ENCODE data around the gene CYB561D2. TPM values are rescaled to one million over a fixed set of nuclear protein-coding genes. Genes with fewer than 3 reads are reported as not detected.

Gene CYB561D2
- total and polyA plus RNA-seq, 2 of the 13 experiments (the other 11 are each of a cell fraction or from before 2014, with no cell fraction given): 11.1 to 17.2 TPM

DNA sequence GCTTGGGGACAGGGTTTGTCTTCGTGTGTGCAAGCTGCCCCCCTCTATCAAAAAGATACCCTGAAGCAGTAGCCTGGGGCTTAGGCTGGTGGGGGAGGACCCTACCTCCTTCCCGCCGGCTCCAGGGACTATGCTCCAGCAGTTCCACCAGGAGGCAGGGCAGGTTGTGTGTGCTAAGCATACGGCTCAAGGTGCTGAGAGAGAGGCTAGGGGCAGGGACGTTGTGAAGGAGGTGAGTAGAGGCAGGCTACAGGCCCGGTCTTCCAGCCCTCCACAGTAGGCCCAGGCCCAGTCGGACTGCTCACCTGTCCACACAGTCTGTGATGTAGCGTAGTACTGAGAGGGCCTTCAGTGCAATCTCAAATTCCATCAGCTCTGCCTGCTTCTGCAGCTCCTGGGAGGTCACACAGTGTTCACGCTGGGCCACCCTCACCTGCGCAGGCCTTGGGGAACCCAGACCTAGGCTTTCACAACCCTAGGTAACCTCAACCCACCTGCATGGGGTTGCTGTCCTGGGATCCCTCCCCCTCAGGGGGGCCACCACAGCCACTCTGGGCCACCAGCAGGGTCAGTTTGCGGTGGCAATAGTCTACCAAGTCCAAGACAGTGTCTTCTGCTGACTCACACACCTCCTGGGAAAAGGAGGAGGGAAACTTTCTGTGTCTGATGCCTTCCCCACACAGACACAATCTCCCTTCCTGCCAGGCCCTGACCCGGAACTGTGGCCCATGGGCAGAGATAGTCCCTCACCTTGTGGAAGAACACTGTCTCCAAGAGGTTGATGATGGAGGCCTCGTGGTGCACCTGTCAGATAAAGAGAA lies 7.6 kb upstream of the CYB561D2 start (continued):
- TF ChIP-seq, protein P1, sequence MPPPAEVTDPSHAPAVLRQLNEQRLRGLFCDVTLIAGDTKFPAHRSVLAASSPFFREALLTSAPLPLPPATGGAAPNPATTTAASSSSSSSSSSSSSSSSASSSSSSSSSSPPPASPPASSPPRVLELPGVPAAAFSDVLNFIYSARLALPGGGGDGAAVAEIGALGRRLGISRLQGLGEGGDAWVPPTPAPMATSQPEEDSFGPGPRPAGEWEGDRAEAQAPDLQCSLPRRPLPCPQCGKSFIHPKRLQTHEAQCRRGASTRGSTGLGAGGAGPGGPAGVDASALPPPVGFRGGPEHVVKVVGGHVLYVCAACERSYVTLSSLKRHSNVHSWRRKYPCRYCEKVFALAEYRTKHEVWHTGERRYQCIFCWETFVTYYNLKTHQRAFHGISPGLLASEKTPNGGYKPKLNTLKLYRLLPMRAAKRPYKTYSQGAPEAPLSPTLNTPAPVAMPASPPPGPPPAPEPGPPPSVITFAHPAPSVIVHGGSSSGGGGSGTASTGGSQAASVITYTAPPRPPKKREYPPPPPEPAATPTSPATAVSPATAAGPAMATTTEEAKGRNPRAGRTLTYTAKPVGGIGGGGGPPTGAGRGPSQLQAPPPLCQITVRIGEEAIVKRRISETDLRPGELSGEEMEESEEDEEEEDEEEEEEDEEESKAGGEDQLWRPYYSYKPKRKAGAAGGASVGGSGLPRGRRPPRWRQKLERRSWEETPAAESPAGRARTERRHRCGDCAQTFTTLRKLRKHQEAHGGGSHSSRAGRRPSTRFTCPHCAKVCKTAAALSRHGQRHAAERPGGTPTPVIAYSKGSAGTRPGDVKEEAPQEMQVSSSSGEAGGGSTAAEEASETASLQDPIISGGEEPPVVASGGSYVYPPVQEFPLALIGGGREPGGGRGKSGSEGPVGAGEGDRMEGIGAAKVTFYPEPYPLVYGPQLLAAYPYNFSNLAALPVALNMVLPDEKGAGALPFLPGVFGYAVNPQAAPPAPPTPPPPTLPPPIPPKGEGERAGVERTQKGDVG (CRISPR knock-in tag; IDR thresholded peaks at IDR 0.05; ENCODE audit: borderline replicate concordance): 0 out of 2 replicates have a peak, but pooled peaks have one; percentile 32
- TF ChIP-seq, protein P2, sequence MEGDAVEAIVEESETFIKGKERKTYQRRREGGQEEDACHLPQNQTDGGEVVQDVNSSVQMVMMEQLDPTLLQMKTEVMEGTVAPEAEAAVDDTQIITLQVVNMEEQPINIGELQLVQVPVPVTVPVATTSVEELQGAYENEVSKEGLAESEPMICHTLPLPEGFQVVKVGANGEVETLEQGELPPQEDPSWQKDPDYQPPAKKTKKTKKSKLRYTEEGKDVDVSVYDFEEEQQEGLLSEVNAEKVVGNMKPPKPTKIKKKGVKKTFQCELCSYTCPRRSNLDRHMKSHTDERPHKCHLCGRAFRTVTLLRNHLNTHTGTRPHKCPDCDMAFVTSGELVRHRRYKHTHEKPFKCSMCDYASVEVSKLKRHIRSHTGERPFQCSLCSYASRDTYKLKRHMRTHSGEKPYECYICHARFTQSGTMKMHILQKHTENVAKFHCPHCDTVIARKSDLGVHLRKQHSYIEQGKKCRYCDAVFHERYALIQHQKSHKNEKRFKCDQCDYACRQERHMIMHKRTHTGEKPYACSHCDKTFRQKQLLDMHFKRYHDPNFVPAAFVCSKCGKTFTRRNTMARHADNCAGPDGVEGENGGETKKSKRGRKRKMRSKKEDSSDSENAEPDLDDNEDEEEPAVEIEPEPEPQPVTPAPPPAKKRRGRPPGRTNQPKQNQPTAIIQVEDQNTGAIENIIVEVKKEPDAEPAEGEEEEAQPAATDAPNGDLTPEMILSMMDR (CRISPR knock-in tag; IDR thresholded peaks at IDR 0.05): peak; percentile 56
- TF ChIP-seq RAD21 (CRISPR knock-in tag; IDR thresholded peaks at IDR 0.05): 0 out of 2 replicates have a peak, but pooled peaks have one; percentile 26

DNA sequence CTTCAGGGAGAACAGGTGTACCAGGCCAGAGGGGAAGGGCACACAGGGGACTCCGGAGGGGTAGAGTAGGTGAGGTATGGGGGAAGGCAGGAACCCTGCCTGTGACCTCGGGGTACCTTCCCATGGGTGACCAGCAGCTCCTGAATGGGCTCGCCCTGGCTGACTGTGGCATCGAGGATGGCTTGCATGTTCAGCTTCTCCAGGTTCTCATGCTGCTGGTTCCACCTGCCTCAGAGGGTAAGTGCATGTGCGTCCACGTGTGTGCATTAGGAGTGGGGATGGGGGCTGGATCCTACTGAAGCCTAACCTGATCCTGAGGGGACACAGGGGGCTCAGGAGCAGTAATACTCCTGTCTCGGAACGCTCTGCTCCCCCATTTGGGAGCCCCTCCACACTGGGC lies 5.7 kb upstream of the CYB561D2 start:
- Histone ChIP-seq H3K4me2 (ENCODE audit: low read depth, low read length) (peak overlapping the region; percentile 76; the same call in 1 of the 2 replicates), H3K4me1 (ENCODE audit: insufficient read depth, low read length) (peaks cover 69% of the 10 kb centered on the region), H2AFZ (ENCODE audit: low read length) (no peak overlapping the region), H3K27me3 (ENCODE audit: control insufficient read depth in 1 of 2, insufficient read depth in 2 of 2, low read length in 2 of 2) (0 out of 5 replicates have a peak, but pooled peaks cover 0 to 1% of the 10 kb centered on the region in 2 experiments), H3K4me3 (replicated peaks in 1 of 3; ENCODE audit: insufficient read depth in 1 of 3, low read depth in 2 of 3, low read length in 3 of 3) (no peak overlapping the region), H3K79me2 (ENCODE audit: insufficient read depth, low read length) (peaks cover 8% of the 10 kb centered on the region), H3K27ac (ENCODE audit: extremely low read length, insufficient read depth, low read length) (no peak overlapping the region), H4K20me1 (ENCODE audit: insufficient read depth, low read length) (0 out of 2 replicates have a peak, but pooled peaks cover 3% of the 10 kb centered on the region), H3K36me3 (replicated peaks in 1 of 2; ENCODE audit: control insufficient read depth in 1 of 2, insufficient read depth in 2 of 2, low read length in 2 of 2) (peaks cover 4 to 13% of the 10 kb centered on the region in 2 experiments; a peak in 3 of 5 replicates), H3K9ac (ENCODE audit: insufficient read depth, low read depth, low read length) (no peak overlapping the region), H3K9me3 (ENCODE audit: low read length) (no peaks in the 10 kb centered on the region)
- no TSS peak for BruUV-seq (replicated peaks)
- ATAC-seq: no peak
- POLR2A ChIA-PET: interaction anchor here (3.6 kb wide), 1 partner anchor 8 kb away, joined by 18 read pairs; no protein-coding TSS in a partner anchor
- no peak for DNase-seq (ENCODE audit: low spot score)
- no peak for FAIRE-seq
- 75% methylated on average over 4 of the region's 8 CpGs for WGBS (ENCODE audit: low lambda C conversion rate)
- intact Hi-C loops (cut with micrococcal nuclease; ENCODE audit: unreplicated experiment) (loop anchor here (10.0 kb wide), 1 partner anchor 200 kb away; no protein-coding TSS in a partner anchor), in situ Hi-C loops (cut with HindIII; ENCODE audit: extremely low pct_ligation_motif_present, low pct_unique_long_range_greater_than_20kb) (loop anchor here (10.0 kb wide), 1 partner anchor 200 kb away; no protein-coding TSS in a partner anchor)
- CTCF ChIA-PET (ENCODE audit: low intra/inter-chr PET ratio, low total read pairs): no interaction called here
- TF ChIP-seq ZNF776 (CRISPR knock-in tag; IDR thresholded peaks at IDR 0.05): no peak
- no peak for TF ChIP-seq ZNF205 (CRISPR knock-in tag; IDR thresholded peaks at IDR 0.05)
- TF ChIP-seq TBX3 (IDR thresholded peaks at IDR 0.05; ENCODE audit: borderline replicate concordance): no peak
- TF ChIP-seq ZNF724P (CRISPR knock-in tag; IDR thresholded peaks at IDR 0.05; ENCODE audit: borderline replicate concordance): no peak
- TF ChIP-seq, protein P3, sequence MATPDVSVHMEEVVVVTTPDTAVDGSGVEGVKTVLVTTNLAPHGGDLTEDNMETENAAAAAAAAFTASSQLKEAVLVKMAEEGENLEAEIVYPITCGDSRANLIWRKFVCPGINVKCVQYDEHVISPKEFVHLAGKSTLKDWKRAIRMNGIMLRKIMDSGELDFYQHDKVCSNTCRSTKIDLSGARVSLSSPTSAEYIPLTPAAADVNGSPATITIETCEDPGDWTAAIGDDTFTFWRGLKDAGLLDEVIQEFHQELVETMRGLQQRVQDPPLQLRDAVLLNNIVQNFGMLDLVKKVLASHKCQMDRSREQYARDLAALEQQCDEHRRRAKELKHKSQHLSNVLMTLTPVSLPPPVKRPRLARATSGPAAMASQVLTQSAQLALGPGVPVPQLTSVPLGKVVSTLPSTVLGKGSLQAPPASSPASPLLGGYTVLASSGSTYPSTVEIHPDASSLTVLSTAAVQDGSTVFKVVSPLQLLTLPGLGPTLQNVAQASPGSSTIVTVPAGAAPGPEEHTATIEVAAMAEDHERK (CRISPR knock-in tag; IDR thresholded peaks at IDR 0.05; ENCODE audit: low read depth): no peak
- TF ChIP-seq RBFOX2 (IDR thresholded peaks at IDR 0.05; ENCODE audit: low read depth, low read length): no peak
- TF ChIP-seq ZFP62 (CRISPR knock-in tag; IDR thresholded peaks at IDR 0.05): no peak
- TF ChIP-seq, protein P4, sequence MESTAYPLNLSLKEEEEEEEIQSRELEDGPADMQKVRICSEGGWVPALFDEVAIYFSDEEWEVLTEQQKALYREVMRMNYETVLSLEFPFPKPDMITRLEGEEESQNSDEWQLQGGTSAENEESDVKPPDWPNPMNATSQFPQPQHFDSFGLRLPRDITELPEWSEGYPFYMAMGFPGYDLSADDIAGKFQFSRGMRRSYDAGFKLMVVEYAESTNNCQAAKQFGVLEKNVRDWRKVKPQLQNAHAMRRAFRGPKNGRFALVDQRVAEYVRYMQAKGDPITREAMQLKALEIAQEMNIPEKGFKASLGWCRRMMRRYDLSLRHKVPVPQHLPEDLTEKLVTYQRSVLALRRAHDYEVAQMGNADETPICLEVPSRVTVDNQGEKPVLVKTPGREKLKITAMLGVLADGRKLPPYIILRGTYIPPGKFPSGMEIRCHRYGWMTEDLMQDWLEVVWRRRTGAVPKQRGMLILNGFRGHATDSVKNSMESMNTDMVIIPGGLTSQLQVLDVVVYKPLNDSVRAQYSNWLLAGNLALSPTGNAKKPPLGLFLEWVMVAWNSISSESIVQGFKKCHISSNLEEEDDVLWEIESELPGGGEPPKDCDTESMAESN (CRISPR knock-in tag; conservative IDR thresholded peaks at IDR 0.05): no peak
- no peak for TF ChIP-seq ZFP36L2 (CRISPR knock-in tag; IDR thresholded peaks at IDR 0.05)
- no peak for TF ChIP-seq REXO4 (CRISPR knock-in tag; IDR thresholded peaks at IDR 0.05; ENCODE audit: borderline replicate concordance)
